GM23338 (cell line): Measurements from ENCODE around the gene F13A1. TPM values are rescaled to one million over a fixed set of nuclear protein-coding genes. Genes with fewer than 3 reads are reported as not detected.

Source experiments
- ATAC-seq: fragments of 200-7000 bp; cut with Tn5 transposase; 3 replicates; pipeline ENCODE4 v1.9.1; 2020
- DNase-seq: peaks from one replicate; pipeline ENCODE4 v3.0.0-alpha.2; 2015; ENCODE audit warnings: low spot score
- H2AFZ ChIP-seq: fragments of 200-600 bp; sonication (generic); 2 replicates; pipeline ENCODE4 v1.8.0; 2016; ENCODE audit warnings: antibody characterized with exemption, mild to moderate bottlenecking, moderate library complexity
- H3F3A ChIP-seq: fragments of 200-600 bp; sonication (generic); replicated peaks from 2 replicates; pipeline ENCODE4 v1.8.0; 2017; ENCODE audit warnings: antibody characterized with exemption, mixed run types, low read depth
- H3K27ac ChIP-seq: fragments of 200-600 bp; sonication (generic); 2 replicates; pipeline ENCODE4 v1.6.1; 2016; ENCODE audit warnings: low read depth
- H3K27me3 ChIP-seq: fragments of 200-600 bp; sonication (generic); 2 replicates; pipeline ENCODE4 v1.8.0; 2016; ENCODE audit warnings: mild to moderate bottlenecking, mixed run types, moderate library complexity; ENCODE audit not compliant: insufficient read depth
- H3K36me3 ChIP-seq: fragments of 200-600 bp; sonication (generic); 2 replicates; pipeline ENCODE4 v1.8.0; 2016; ENCODE audit warnings: mild to moderate bottlenecking; ENCODE audit not compliant: insufficient read depth
- H3K4me1 ChIP-seq: fragments of 200-600 bp; sonication (generic); 2 replicates; pipeline ENCODE4 v1.8.0; 2016; ENCODE audit warnings: mild to moderate bottlenecking, moderate library complexity; ENCODE audit not compliant: insufficient read depth
- H3K4me2 ChIP-seq: fragments of 200-600 bp; sonication (generic); 2 replicates; pipeline ENCODE4 v1.7.1; 2017; ENCODE audit warnings: mixed run types
- H3K4me3 ChIP-seq: fragments of 200-600 bp; sonication (generic); 2 replicates; pipeline ENCODE4 v1.6.1; 2016; ENCODE audit warnings: mixed run types
- H3K79me2 ChIP-seq: fragments of 200-600 bp; sonication (generic); replicated peaks from 2 replicates; pipeline ENCODE4 v1.8.0; 2017; ENCODE audit warnings: mild to moderate bottlenecking; ENCODE audit not compliant: insufficient read depth
- H3K9me2 ChIP-seq: fragments of 200-600 bp; sonication (generic); 2 replicates; pipeline ENCODE4 v1.8.0; 2017; ENCODE audit not compliant: insufficient read depth
- H4K20me1 ChIP-seq: fragments of 200-600 bp; sonication (generic); replicated peaks from 2 replicates; pipeline ENCODE4 v1.8.0; 2017; ENCODE audit warnings: mild to moderate bottlenecking; ENCODE audit not compliant: insufficient read depth
- H3K27ac Mint-ChIP-seq: 2 replicates; pipeline ENCODE4 v1.8.0; 2020; ENCODE audit warnings: inconsistent platforms, mild to moderate bottlenecking, moderate library complexity, mixed read lengths
- H3K27me3 Mint-ChIP-seq: 3 replicates; pipeline ENCODE4 v1.8.0; 2022; ENCODE audit warnings: low read depth, mild to moderate bottlenecking, moderate library complexity, mixed read lengths, inconsistent platforms; ENCODE audit not compliant: insufficient read depth, poor library complexity
- H3K36me3 Mint-ChIP-seq: 3 replicates; pipeline ENCODE4 v1.8.0; 2021; ENCODE audit warnings: low read depth, mild to moderate bottlenecking, inconsistent platforms, moderate library complexity, mixed read lengths
- H3K4me1 Mint-ChIP-seq: 3 replicates; pipeline ENCODE4 v1.8.0; 2020; ENCODE audit warnings: mild to moderate bottlenecking, inconsistent platforms, mixed read lengths
- H3K4me3 Mint-ChIP-seq: 3 replicates; pipeline ENCODE4 v1.8.0; 2021; ENCODE audit warnings: moderate library complexity, mild to moderate bottlenecking, inconsistent platforms, mixed read lengths
- H3K9me3 Mint-ChIP-seq: 3 replicates; pipeline ENCODE4 v1.8.0; 2020; ENCODE audit warnings: moderate library complexity, mild to moderate bottlenecking, inconsistent platforms, mixed read lengths
- EZH2 ChIP-seq: fragments of 200-600 bp; sonication (generic); IDR thresholded peaks from one replicate; pipeline ENCODE4 v1.8.0; 2017; ENCODE audit warnings: antibody characterized with exemption, mild to moderate bottlenecking, low read depth; ENCODE audit not compliant: unreplicated experiment
- EZH2phosphoT487 ChIP-seq: fragments of 200-600 bp; sonication (generic); IDR thresholded peaks from one replicate; pipeline ENCODE4 v1.8.1; 2018; ENCODE audit warnings: antibody characterized with exemption; ENCODE audit not compliant: unreplicated experiment
- JUNB ChIP-seq: IDR thresholded peaks from one replicate; pipeline ENCODE4 v1.6.1; 2016; ENCODE audit warnings: antibody characterized with exemption; ENCODE audit not compliant: unreplicated experiment
- NANOG ChIP-seq: IDR thresholded peaks from 2 replicates; pipeline ENCODE4 v1.6.1; 2016; ENCODE audit warnings: antibody characterized with exemption, borderline replicate concordance
- POLR2AphosphoS5 ChIP-seq: IDR thresholded peaks from 2 replicates; pipeline ENCODE4 v1.6.1; 2016; ENCODE audit warnings: antibody characterized with exemption, low read depth
- STAT1 ChIP-seq: IDR thresholded peaks from one replicate; pipeline ENCODE4 v1.6.1; 2016; ENCODE audit warnings: antibody characterized with exemption; ENCODE audit not compliant: unreplicated experiment
- ZNF331 ChIP-seq: fragments of 250-450 bp; sonication (Bioruptor Pico); IDR thresholded peaks from 2 replicates; pipeline ENCODE4 v1.5.0; 2020; ENCODE audit warnings: low read depth, mild to moderate bottlenecking, moderate library complexity
- polyA plus RNA-seq: library from polyadenylated mRNA; unstranded; fragments of >200 nt; fragmentation: Nextera tagmentation; extraction: Ambion mirVana; gene quantifications from 2 replicates; pipeline ENCODE4 v1.2.1, GENCODE V29; 2016
- total RNA-seq: library from RNA; depleted of rRNA; stranded (reverse); fragments of >200 nt; shearing (Covaris generic); gene quantifications from 2 replicates; pipeline ENCODE4 v1.2.3, GENCODE V29; 2014
- TF ChIP-seq, protein P1 (sequence below): IDR thresholded peaks from 2 replicates; pipeline ENCODE4 v1.6.1; 2016; ENCODE audit warnings: antibody characterized with exemption
- TF ChIP-seq, protein P2 (sequence below): fragments of 250-450 bp; sonication (Bioruptor Pico); IDR thresholded peaks from 2 replicates; pipeline ENCODE4 v1.5.0; 2020; ENCODE audit warnings: mild to moderate bottlenecking, moderate library complexity

F13A1 gene
- total and polyA plus RNA-seq, 2 experiments from 2014 or later, result 0.31 to 0.32 TPM

DNA sequence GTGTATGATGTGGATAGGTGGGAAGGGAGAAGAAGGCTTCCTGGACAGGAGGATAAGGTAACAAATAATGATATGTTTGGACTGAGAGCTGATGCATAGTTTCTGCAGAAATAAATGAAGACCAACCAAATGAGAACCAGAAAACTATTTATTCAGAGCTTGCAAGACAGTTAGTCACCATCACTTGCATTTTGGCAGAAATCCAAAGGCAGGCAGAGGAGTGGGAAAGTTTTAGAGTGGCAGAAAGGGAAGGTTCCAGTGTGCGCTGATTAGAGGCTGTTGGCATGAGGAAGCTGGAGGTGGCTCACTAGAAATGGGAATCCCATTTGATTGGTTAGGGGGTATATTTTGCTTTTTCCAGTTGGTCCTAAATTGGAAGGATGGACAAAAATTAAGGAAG is 13.0 kb upstream of the F13A1 start:
- Mint-ChIP-seq H3K36me3 (no peaks in the 10 kb centered on the region), H3K4me3 (no peak overlapping the region), H3K4me1 (no peaks in the 10 kb centered on the region), H3K9me3 (no peaks in the 10 kb centered on the region), H3K27me3 (no peaks in the 10 kb centered on the region), H3K27ac (no peak overlapping the region)
- Histone ChIP-seq H3K27ac (no peak overlapping the region), H2AFZ (no peak overlapping the region), H3K4me3 (no peak overlapping the region), H3K4me1 (no peaks in the 10 kb centered on the region), H3K9me2 (peaks cover 7% of the 10 kb centered on the region; the same call in 1 of the 2 replicates), H3K36me3 (no peaks in the 10 kb centered on the region), H3K27me3 (no peaks in the 10 kb centered on the region), H3F3A (no peaks in the 10 kb centered on the region), H3K4me2 (no peak overlapping the region), H3K79me2 (no peaks in the 10 kb centered on the region), H4K20me1 (no peaks in the 10 kb centered on the region)
- DNase-seq (no peak), ATAC-seq (no peak)
- no peak for TF ChIP-seq ZNF331 (CRISPR knock-in tag)

DNA sequence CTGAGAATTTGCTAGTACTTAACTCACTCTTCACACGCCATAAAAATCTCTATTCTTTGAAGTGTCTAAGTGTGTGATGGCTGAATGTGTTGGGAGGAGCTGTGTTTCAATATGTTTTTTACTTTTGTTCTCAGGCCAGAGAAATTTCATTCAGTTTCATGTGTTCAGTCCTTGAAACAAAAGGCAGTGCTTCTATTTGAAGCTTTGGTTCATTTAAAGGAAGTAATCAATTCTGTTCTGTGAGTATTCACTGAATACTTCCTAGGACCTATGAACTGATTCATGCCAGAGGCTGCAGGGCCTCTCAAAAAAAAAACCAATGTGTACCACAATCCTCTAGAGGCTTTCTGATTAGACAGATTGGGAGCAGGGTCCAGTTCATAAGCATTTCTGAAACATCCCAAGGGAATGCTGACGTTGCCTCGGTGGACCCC is 12.4 kb upstream of the F13A1 start:
- no peak overlapping the region for H3K27ac Mint-ChIP-seq
- no peak overlapping the region for H3K4me3 Mint-ChIP-seq
- no peaks in the 10 kb centered on the region for H3K36me3 Mint-ChIP-seq
- no peaks in the 10 kb centered on the region for H3K4me1 Mint-ChIP-seq
- Histone ChIP-seq H3K79me2 (no peaks in the 10 kb centered on the region), H3K27me3 (no peaks in the 10 kb centered on the region), H4K20me1 (no peaks in the 10 kb centered on the region), H3K4me3 (no peak overlapping the region), H2AFZ (no peak overlapping the region), H3K4me2 (no peak overlapping the region), H3K9me2 (peaks cover 7% of the 10 kb centered on the region; the same call in 1 of the 2 replicates), H3K36me3 (no peaks in the 10 kb centered on the region), H3F3A (no peaks in the 10 kb centered on the region), H3K27ac (no peak overlapping the region), H3K4me1 (no peaks in the 10 kb centered on the region)
- TF ChIP-seq EZH2 (no peak), NANOG (no peak), STAT1 (no peak), JUNB (no peak), EZH2phosphoT487 (no peak)
- TF ChIP-seq, protein P1, sequence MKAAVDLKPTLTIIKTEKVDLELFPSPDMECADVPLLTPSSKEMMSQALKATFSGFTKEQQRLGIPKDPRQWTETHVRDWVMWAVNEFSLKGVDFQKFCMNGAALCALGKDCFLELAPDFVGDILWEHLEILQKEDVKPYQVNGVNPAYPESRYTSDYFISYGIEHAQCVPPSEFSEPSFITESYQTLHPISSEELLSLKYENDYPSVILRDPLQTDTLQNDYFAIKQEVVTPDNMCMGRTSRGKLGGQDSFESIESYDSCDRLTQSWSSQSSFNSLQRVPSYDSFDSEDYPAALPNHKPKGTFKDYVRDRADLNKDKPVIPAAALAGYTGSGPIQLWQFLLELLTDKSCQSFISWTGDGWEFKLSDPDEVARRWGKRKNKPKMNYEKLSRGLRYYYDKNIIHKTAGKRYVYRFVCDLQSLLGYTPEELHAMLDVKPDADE, result no peak
- DNase-seq, result no peak
- ATAC-seq, result no peak
- H3K9me3 Mint-ChIP-seq, result no peaks in the 10 kb centered on the region
- H3K27me3 Mint-ChIP-seq, result no peaks in the 10 kb centered on the region

DNA sequence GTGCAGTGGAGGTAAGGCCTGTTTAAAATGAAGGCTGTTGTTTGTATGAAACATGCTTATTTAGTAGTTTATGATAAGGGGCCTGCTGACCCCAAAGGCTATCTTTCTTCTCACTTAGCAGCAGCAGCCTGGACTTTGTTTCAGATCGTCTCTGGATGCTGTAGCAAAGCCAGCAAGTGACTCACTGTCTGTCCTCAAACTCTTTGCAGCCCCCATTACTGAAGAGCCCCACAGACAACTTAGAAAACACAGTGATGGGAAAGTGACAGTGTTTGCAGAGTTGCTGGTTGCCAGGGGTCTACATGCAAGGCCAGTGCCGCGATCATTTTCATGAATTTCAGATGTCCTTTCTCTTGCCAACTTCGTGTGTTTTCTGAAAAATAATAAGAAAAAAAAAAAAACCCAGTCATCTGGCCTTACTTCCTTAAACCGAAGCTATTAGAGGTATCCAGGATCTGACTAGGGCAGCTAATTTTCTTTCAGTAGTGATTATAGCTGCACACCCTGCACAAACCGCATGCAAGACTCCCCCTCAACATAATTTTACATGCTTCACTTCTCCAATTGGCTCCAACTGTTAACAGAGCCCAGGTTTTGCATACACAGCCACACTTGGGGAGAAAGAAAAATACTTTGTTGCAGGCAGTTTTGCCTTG is 11.6 kb upstream of the F13A1 start:
- Histone ChIP-seq H3K36me3 (no peaks in the 10 kb centered on the region), H4K20me1 (no peaks in the 10 kb centered on the region), H3K4me3 (no peak overlapping the region), H2AFZ (no peak overlapping the region), H3K27ac (no peak overlapping the region), H3F3A (no peaks in the 10 kb centered on the region), H3K79me2 (no peaks in the 10 kb centered on the region), H3K9me2 (peaks cover 7% of the 10 kb centered on the region; the same call in 1 of the 2 replicates), H3K4me2 (no peak overlapping the region), H3K4me1 (no peaks in the 10 kb centered on the region), H3K27me3 (no peaks in the 10 kb centered on the region)
- no peaks in the 10 kb centered on the region for H3K4me1 Mint-ChIP-seq
- no peak overlapping the region for H3K4me3 Mint-ChIP-seq
- no peak overlapping the region for H3K27ac Mint-ChIP-seq
- no peak for ATAC-seq
- no peaks in the 10 kb centered on the region for H3K36me3 Mint-ChIP-seq
- DNase-seq, result no peak
- H3K27me3 Mint-ChIP-seq, result no peaks in the 10 kb centered on the region
- H3K9me3 Mint-ChIP-seq, result no peaks in the 10 kb centered on the region
- no peak for TF ChIP-seq EZH2
- TF ChIP-seq POLR2AphosphoS5, result no peak
- TF ChIP-seq, protein P2, sequence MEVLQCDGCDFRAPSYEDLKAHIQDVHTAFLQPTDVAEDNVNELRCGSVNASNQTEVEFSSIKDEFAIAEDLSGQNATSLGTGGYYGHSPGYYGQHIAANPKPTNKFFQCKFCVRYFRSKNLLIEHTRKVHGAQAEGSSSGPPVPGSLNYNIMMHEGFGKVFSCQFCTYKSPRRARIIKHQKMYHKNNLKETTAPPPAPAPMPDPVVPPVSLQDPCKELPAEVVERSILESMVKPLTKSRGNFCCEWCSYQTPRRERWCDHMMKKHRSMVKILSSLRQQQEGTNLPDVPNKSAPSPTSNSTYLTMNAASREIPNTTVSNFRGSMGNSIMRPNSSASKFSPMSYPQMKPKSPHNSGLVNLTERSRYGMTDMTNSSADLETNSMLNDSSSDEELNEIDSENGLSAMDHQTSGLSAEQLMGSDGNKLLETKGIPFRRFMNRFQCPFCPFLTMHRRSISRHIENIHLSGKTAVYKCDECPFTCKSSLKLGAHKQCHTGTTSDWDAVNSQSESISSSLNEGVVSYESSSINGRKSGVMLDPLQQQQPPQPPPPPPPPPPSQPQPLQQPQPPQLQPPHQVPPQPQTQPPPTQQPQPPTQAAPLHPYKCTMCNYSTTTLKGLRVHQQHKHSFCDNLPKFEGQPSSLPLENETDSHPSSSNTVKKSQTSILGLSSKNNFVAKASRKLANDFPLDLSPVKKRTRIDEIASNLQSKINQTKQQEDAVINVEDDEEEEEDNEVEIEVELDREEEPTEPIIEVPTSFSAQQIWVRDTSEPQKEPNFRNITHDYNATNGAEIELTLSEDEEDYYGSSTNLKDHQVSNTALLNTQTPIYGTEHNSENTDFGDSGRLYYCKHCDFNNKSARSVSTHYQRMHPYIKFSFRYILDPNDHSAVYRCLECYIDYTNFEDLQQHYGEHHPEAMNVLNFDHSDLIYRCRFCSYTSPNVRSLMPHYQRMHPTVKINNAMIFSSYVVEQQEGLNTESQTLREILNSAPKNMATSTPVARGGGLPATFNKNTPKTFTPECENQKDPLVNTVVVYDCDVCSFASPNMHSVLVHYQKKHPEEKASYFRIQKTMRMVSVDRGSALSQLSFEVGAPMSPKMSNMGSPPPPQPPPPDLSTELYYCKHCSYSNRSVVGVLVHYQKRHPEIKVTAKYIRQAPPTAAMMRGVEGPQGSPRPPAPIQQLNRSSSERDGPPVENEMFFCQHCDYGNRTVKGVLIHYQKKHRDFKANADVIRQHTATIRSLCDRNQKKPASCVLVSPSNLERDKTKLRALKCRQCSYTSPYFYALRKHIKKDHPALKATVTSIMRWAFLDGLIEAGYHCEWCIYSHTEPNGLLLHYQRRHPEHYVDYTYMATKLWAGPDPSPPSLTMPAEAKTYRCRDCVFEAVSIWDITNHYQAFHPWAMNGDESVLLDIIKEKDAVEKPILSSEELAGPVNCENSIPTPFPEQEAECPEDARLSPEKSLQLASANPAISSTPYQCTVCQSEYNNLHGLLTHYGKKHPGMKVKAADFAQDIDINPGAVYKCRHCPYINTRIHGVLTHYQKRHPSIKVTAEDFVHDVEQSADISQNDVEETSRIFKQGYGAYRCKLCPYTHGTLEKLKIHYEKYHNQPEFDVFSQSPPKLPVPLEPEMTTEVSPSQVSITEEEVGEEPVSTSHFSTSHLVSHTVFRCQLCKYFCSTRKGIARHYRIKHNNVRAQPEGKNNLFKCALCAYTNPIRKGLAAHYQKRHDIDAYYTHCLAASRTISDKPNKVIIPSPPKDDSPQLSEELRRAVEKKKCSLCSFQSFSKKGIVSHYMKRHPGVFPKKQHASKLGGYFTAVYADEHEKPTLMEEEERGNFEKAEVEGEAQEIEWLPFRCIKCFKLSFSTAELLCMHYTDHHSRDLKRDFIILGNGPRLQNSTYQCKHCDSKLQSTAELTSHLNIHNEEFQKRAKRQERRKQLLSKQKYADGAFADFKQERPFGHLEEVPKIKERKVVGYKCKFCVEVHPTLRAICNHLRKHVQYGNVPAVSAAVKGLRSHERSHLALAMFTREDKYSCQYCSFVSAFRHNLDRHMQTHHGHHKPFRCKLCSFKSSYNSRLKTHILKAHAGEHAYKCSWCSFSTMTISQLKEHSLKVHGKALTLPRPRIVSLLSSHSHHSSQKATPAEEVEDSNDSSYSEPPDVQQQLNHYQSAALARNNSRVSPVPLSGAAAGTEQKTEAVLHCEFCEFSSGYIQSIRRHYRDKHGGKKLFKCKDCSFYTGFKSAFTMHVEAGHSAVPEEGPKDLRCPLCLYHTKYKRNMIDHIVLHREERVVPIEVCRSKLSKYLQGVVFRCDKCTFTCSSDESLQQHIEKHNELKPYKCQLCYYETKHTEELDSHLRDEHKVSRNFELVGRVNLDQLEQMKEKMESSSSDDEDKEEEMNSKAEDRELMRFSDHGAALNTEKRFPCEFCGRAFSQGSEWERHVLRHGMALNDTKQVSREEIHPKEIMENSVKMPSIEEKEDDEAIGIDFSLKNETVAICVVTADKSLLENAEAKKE (CRISPR knock-in tag), result no peak
